ENCODE measurements around the gene SLC1A7.
"Not testable (repeated sequence)": the region's sequence is repeated elsewhere in the genome, so short reads cannot be mapped to it uniquely, and the experiment has no call there.

SLC1A7 gene

GRCh38 chr1:53142226-53142853, at the start of gene SLC1A7:
Gene SLC1A7, minus strand, starts transcription at chr1:53142638. Its CDS starts 189 bp downstream, at chr1:53142449.
- Mint-ChIP-seq H3K36me3 (ENCODE audit: low read depth) (peaks cover 3% of the 10 kb centered on the region), H3K9me3 (peaks cover 9% of the 10 kb centered on the region), H3K4me3 (no peak within 1 kb of the TSS)

GRCh38 chr1:53190210-53190611, 47.8 kb upstream of the SLC1A7 start:
- no peaks in the 10 kb centered on the region for H3K36me3 Mint-ChIP-seq (ENCODE audit: low read depth)
- H3K27ac Mint-ChIP-seq = no peak overlapping the region
- H3K4me1 Mint-ChIP-seq (ENCODE audit: low read depth) = no peaks in the 10 kb centered on the region
- H3K9me3 Mint-ChIP-seq = no peaks in the 10 kb centered on the region
- no peak overlapping the region for H3K4me3 Mint-ChIP-seq
- peaks cover 5% of the 10 kb centered on the region for H3K27me3 Mint-ChIP-seq

More at GRCh38 chr1:53142226-53142853, at the start of gene SLC1A7:
- H3K4me1 Mint-ChIP-seq (ENCODE audit: low read depth) = no peaks in the 10 kb centered on the region
- H3K27me3 Mint-ChIP-seq = peaks cover 3% of the 10 kb centered on the region
- H3K27ac Mint-ChIP-seq = no peak within 1 kb of the TSS

GRCh38 chr1:53189061-53189460, 46.6 kb upstream of the SLC1A7 start:
- H3K36me3 Mint-ChIP-seq (ENCODE audit: low read depth) = no peaks in the 10 kb centered on the region
- no peak overlapping the region for H3K27ac Mint-ChIP-seq
- peaks cover 5% of the 10 kb centered on the region for H3K27me3 Mint-ChIP-seq
- H3K4me3 Mint-ChIP-seq = no peak overlapping the region
- no peaks in the 10 kb centered on the region for H3K9me3 Mint-ChIP-seq
- H3K4me1 Mint-ChIP-seq (ENCODE audit: low read depth) = no peaks in the 10 kb centered on the region

GRCh38 chr1:53188099-53188498, 45.7 kb upstream of the SLC1A7 start:
- Mint-ChIP-seq H3K4me3 (no peak overlapping the region), H3K36me3 (ENCODE audit: low read depth) (no peaks in the 10 kb centered on the region), H3K4me1 (ENCODE audit: low read depth) (no peaks in the 10 kb centered on the region), H3K27ac (no peak overlapping the region), H3K27me3 (peaks cover 5% of the 10 kb centered on the region), H3K9me3 (no peaks in the 10 kb centered on the region)

- Mint-ChIP-seq H3K27ac (no peak overlapping the region), H3K4me1 (ENCODE audit: low read depth) (no peaks in the 10 kb centered on the region), H3K27me3 (peaks cover 5% of the 10 kb centered on the region), H3K4me3 (no peak overlapping the region), H3K9me3 (no peaks in the 10 kb centered on the region), H3K36me3 (ENCODE audit: low read depth) (no peaks in the 10 kb centered on the region)
Observed at GRCh38 chr1:53187401-53187800, 45.0 kb upstream of the SLC1A7 start.

GRCh38 chr1:53186533-53186932, 44.1 kb upstream of the SLC1A7 start:
- Mint-ChIP-seq H3K4me1 (ENCODE audit: low read depth) (no peaks in the 10 kb centered on the region), H3K36me3 (ENCODE audit: low read depth) (no peaks in the 10 kb centered on the region), H3K27me3 (peaks cover 5% of the 10 kb centered on the region), H3K27ac (no peak overlapping the region), H3K4me3 (no peak overlapping the region), H3K9me3 (no peaks in the 10 kb centered on the region)

GRCh38 chr1:53185955-53186297, 43.5 kb upstream of the SLC1A7 start:
- H3K9me3 Mint-ChIP-seq; H3K27ac Mint-ChIP-seq; H3K36me3 Mint-ChIP-seq (ENCODE audit: low read depth): not testable (repeated sequence)

GRCh38 chr1:53183095-53183990, 40.9 kb upstream of the SLC1A7 start:
- Mint-ChIP-seq H3K4me3 (no peak overlapping the region), H3K36me3 (ENCODE audit: low read depth) (no peaks in the 10 kb centered on the region)

More at GRCh38 chr1:53185955-53186297, 43.5 kb upstream of the SLC1A7 start:
- H3K4me3 Mint-ChIP-seq; H3K4me1 Mint-ChIP-seq (ENCODE audit: low read depth); H3K27me3 Mint-ChIP-seq: not testable (repeated sequence)

GRCh38 chr1:53182716-53183094, 40.3 kb upstream of the SLC1A7 start:
- Mint-ChIP-seq H3K27me3 (peaks cover 11% of the 10 kb centered on the region), H3K4me3 (no peak overlapping the region), H3K4me1 (ENCODE audit: low read depth) (no peaks in the 10 kb centered on the region), H3K9me3 (no peaks in the 10 kb centered on the region), H3K27ac (no peak overlapping the region), H3K36me3 (ENCODE audit: low read depth) (no peaks in the 10 kb centered on the region)

More at GRCh38 chr1:53183095-53183990, 40.9 kb upstream of the SLC1A7 start:
- Mint-ChIP-seq H3K4me1 (ENCODE audit: low read depth) (no peaks in the 10 kb centered on the region), H3K27ac (no peak overlapping the region), H3K27me3 (peaks cover 11% of the 10 kb centered on the region), H3K9me3 (no peaks in the 10 kb centered on the region)

GRCh38 chr1:53182111-53182593, 39.7 kb upstream of the SLC1A7 start:
- Mint-ChIP-seq H3K4me1 (ENCODE audit: low read depth) (no peaks in the 10 kb centered on the region), H3K9me3 (no peaks in the 10 kb centered on the region), H3K27me3 (peaks cover 11% of the 10 kb centered on the region), H3K27ac (no peak overlapping the region), H3K36me3 (ENCODE audit: low read depth) (no peaks in the 10 kb centered on the region), H3K4me3 (no peak overlapping the region)

- no peaks in the 10 kb centered on the region for H3K9me3 Mint-ChIP-seq
- H3K4me1 Mint-ChIP-seq (ENCODE audit: low read depth) = no peaks in the 10 kb centered on the region
- H3K27ac Mint-ChIP-seq = no peak overlapping the region
- H3K36me3 Mint-ChIP-seq (ENCODE audit: low read depth) = no peaks in the 10 kb centered on the region
- no peak overlapping the region for H3K4me3 Mint-ChIP-seq
- peaks cover 6% of the 10 kb centered on the region for H3K27me3 Mint-ChIP-seq
Observed at GRCh38 chr1:53180951-53181350, 38.5 kb upstream of the SLC1A7 start.

- no peak overlapping the region for H3K27ac Mint-ChIP-seq
- H3K4me1 Mint-ChIP-seq (ENCODE audit: low read depth) = no peaks in the 10 kb centered on the region
- peaks cover 12% of the 10 kb centered on the region for H3K27me3 Mint-ChIP-seq
- no peaks in the 10 kb centered on the region for H3K9me3 Mint-ChIP-seq
- no peaks in the 10 kb centered on the region for H3K36me3 Mint-ChIP-seq (ENCODE audit: low read depth)
- no peak overlapping the region for H3K4me3 Mint-ChIP-seq
Observed at GRCh38 chr1:53180226-53180625, 37.8 kb upstream of the SLC1A7 start.

- no peaks in the 10 kb centered on the region for H3K36me3 Mint-ChIP-seq (ENCODE audit: low read depth)
- no peak overlapping the region for H3K27ac Mint-ChIP-seq
- no peak overlapping the region for H3K4me3 Mint-ChIP-seq
- no peaks in the 10 kb centered on the region for H3K9me3 Mint-ChIP-seq
- H3K27me3 Mint-ChIP-seq = peaks cover 25% of the 10 kb centered on the region
- H3K4me1 Mint-ChIP-seq (ENCODE audit: low read depth) = no peaks in the 10 kb centered on the region
Observed at GRCh38 chr1:53176452-53177208, 34.2 kb upstream of the SLC1A7 start.

- no peak overlapping the region for H3K4me3 Mint-ChIP-seq
- H3K27ac Mint-ChIP-seq = no peak overlapping the region
- peaks cover 19% of the 10 kb centered on the region for H3K27me3 Mint-ChIP-seq
- no peaks in the 10 kb centered on the region for H3K36me3 Mint-ChIP-seq (ENCODE audit: low read depth)
- H3K9me3 Mint-ChIP-seq = no peaks in the 10 kb centered on the region
- H3K4me1 Mint-ChIP-seq (ENCODE audit: low read depth) = no peaks in the 10 kb centered on the region
Observed at GRCh38 chr1:53174971-53175913, 32.8 kb upstream of the SLC1A7 start.
